SK-N-SH treated with all-trans-retinoic acid at 6 μM for 48 hours (cell line): ENCODE data around the gene PALLD.
A peak's percentile ranks its signal among the peaks of the same experiment; 100 is the strongest.

ENCODE experiments used
- ARNTL ChIP-seq: fragments of 450-650 bp; formaldehyde crosslinking; IDR thresholded peaks from 2 replicates; pipeline ENCODE4 v1.5.0; 2020; ENCODE audit warnings: low read depth, mild to moderate bottlenecking, moderate library complexity, borderline replicate concordance
- CREB5 ChIP-seq: fragments of 250-450 bp; sonication (Bioruptor Pico); IDR thresholded peaks from 2 replicates; pipeline ENCODE4 v1.5.1; 2020; ENCODE audit warnings: low read depth, mild to moderate bottlenecking, moderate library complexity
- GLIS3 ChIP-seq: fragments of 250-450 bp; sonication (Bioruptor Pico); IDR thresholded peaks from 2 replicates; pipeline ENCODE4 v1.5.0; 2020; ENCODE audit warnings: mild to moderate bottlenecking, moderate library complexity
- OSR1 ChIP-seq: fragments of 250-450 bp; sonication (Bioruptor Pico); IDR thresholded peaks from 2 replicates; pipeline ENCODE4 v1.8.0; 2022; ENCODE audit warnings: moderate library complexity, mild to moderate bottlenecking, inconsistent platforms
- PPARA ChIP-seq: fragments of 250-450 bp; sonication (Bioruptor Pico); IDR thresholded peaks from 2 replicates; pipeline ENCODE4 v1.5.0; 2020; ENCODE audit warnings: mild to moderate bottlenecking, borderline replicate concordance
- SNAI2 ChIP-seq: fragments of 250-450 bp; sonication (Bioruptor Pico); IDR thresholded peaks from 2 replicates; pipeline ENCODE4 v1.5.0; 2020; ENCODE audit warnings: mild to moderate bottlenecking, moderate library complexity
- TOX ChIP-seq: fragments of 250-450 bp; sonication (Bioruptor Pico); IDR thresholded peaks from 2 replicates; pipeline ENCODE4 v1.8.0; 2021; ENCODE audit warnings: mild to moderate bottlenecking, moderate library complexity, borderline replicate concordance
- ZFP3 ChIP-seq: fragments of 250-450 bp; sonication (Bioruptor Pico); IDR thresholded peaks from 2 replicates; pipeline ENCODE4 v1.5.0; 2020; ENCODE audit warnings: mild to moderate bottlenecking, moderate library complexity
- ZFP30 ChIP-seq: fragments of 450-650 bp; formaldehyde crosslinking; IDR thresholded peaks from 2 replicates; pipeline ENCODE4 v1.5.0; 2022; ENCODE audit warnings: mild to moderate bottlenecking, moderate library complexity
- TF ChIP-seq, protein P1 (sequence below): fragments of 250-450 bp; sonication (Bioruptor Pico); IDR thresholded peaks from 2 replicates; pipeline ENCODE4 v1.5.0; 2020; ENCODE audit warnings: mild to moderate bottlenecking, moderate library complexity
- TF ChIP-seq, protein P2 (sequence below): fragments of 250-450 bp; sonication (Bioruptor Pico); IDR thresholded peaks from 2 replicates; pipeline ENCODE4 v1.8.0; 2020; ENCODE audit warnings: mild to moderate bottlenecking, moderate library complexity, borderline replicate concordance
- TF ChIP-seq, protein P3 (sequence below): fragments of 250-450 bp; sonication (Bioruptor Pico); IDR thresholded peaks from 2 replicates; pipeline ENCODE4 v1.8.0; 2021; ENCODE audit warnings: low read depth, mild to moderate bottlenecking, moderate library complexity, borderline replicate concordance

GRCh38 chr4:168551945-168552695, 55.3 kb downstream of the PALLD start:
- TF ChIP-seq ARNTL (CRISPR knock-in tag) (no peak), CREB5 (CRISPR knock-in tag) (no peak), ZFP30 (CRISPR knock-in tag) (no peak), SNAI2 (CRISPR knock-in tag) (no peak), ZFP3 (0 out of 2 replicates have a peak, but pooled peaks have one; percentile 21), PPARA (no peak), OSR1 (CRISPR knock-in tag) (no peak), TOX (no peak), GLIS3 (CRISPR knock-in tag) (no peak)
- TF ChIP-seq, protein P1, sequence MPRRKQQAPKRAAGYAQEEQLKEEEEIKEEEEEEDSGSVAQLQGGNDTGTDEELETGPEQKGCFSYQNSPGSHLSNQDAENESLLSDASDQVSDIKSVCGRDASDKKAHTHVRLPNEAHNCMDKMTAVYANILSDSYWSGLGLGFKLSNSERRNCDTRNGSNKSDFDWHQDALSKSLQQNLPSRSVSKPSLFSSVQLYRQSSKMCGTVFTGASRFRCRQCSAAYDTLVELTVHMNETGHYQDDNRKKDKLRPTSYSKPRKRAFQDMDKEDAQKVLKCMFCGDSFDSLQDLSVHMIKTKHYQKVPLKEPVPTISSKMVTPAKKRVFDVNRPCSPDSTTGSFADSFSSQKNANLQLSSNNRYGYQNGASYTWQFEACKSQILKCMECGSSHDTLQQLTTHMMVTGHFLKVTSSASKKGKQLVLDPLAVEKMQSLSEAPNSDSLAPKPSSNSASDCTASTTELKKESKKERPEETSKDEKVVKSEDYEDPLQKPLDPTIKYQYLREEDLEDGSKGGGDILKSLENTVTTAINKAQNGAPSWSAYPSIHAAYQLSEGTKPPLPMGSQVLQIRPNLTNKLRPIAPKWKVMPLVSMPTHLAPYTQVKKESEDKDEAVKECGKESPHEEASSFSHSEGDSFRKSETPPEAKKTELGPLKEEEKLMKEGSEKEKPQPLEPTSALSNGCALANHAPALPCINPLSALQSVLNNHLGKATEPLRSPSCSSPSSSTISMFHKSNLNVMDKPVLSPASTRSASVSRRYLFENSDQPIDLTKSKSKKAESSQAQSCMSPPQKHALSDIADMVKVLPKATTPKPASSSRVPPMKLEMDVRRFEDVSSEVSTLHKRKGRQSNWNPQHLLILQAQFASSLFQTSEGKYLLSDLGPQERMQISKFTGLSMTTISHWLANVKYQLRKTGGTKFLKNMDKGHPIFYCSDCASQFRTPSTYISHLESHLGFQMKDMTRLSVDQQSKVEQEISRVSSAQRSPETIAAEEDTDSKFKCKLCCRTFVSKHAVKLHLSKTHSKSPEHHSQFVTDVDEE (CRISPR knock-in tag): no peak
- TF ChIP-seq, protein P2, sequence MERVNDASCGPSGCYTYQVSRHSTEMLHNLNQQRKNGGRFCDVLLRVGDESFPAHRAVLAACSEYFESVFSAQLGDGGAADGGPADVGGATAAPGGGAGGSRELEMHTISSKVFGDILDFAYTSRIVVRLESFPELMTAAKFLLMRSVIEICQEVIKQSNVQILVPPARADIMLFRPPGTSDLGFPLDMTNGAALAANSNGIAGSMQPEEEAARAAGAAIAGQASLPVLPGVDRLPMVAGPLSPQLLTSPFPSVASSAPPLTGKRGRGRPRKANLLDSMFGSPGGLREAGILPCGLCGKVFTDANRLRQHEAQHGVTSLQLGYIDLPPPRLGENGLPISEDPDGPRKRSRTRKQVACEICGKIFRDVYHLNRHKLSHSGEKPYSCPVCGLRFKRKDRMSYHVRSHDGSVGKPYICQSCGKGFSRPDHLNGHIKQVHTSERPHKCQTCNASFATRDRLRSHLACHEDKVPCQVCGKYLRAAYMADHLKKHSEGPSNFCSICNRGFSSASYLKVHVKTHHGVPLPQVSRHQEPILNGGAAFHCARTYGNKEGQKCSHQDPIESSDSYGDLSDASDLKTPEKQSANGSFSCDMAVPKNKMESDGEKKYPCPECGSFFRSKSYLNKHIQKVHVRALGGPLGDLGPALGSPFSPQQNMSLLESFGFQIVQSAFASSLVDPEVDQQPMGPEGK (CRISPR knock-in tag): no peak
- TF ChIP-seq, protein P3, sequence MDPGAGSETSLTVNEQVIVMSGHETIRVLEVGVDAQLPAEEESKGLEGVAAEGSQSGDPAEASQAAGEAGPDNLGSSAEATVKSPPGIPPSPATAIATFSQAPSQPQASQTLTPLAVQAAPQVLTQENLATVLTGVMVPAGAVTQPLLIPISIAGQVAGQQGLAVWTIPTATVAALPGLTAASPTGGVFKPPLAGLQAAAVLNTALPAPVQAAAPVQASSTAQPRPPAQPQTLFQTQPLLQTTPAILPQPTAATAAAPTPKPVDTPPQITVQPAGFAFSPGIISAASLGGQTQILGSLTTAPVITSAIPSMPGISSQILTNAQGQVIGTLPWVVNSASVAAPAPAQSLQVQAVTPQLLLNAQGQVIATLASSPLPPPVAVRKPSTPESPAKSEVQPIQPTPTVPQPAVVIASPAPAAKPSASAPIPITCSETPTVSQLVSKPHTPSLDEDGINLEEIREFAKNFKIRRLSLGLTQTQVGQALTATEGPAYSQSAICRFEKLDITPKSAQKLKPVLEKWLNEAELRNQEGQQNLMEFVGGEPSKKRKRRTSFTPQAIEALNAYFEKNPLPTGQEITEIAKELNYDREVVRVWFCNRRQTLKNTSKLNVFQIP (CRISPR knock-in tag): no peak
